ENCODE results near the gene ARHGAP15. TPM values are rescaled to one million over a fixed set of nuclear protein-coding genes. Genes with fewer than 3 reads are reported as not detected.

Gene ARHGAP15
- total and polyA plus RNA-seq, 10 donors, result 55.8 to 219 (median 130) TPM

DNA sequence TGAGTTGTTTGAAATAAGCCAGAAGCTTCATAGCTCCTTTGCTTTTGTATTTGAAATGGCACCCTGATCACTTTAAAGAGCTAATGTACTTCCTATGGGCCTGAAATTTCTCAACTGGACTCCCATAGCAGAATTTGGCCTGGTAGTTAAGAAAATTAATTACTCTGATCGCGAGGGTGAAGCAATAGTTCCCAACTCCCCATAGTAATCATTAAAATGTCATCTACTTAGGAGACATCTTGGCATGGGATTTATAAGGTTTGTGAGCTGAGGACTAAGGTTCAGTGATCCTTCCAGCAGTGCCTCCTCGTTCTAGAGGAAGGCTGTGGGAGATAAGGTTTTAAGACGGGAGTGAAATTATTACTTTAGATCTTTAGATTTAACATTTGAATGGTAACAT, 581.0 kb downstream of the ARHGAP15 start:
- no peak overlapping the region for H3K27ac ChIP-seq
- H3K27me3 ChIP-seq (replicated peaks in 1 of 7), result no peaks in the 10 kb centered on the region
- 90 to 96% (median 92%) methylated on average over 4 of the region's 4 CpGs for WGBS, 5 donors
- intact Hi-C loops (cut with DNase I; ENCODE audit: low total_unique reads), result no loop called here
- peaks cover 0 to 92% (median 15%) of the 10 kb centered on the region in 6 donors for H3K36me3 ChIP-seq
- no peak overlapping the region for H3K4me3 ChIP-seq
- H3K9me3 ChIP-seq, result peaks cover 0 to 24% (median 5%) of the 10 kb centered on the region in 8 donors
- TF ChIP-seq, protein P1, sequence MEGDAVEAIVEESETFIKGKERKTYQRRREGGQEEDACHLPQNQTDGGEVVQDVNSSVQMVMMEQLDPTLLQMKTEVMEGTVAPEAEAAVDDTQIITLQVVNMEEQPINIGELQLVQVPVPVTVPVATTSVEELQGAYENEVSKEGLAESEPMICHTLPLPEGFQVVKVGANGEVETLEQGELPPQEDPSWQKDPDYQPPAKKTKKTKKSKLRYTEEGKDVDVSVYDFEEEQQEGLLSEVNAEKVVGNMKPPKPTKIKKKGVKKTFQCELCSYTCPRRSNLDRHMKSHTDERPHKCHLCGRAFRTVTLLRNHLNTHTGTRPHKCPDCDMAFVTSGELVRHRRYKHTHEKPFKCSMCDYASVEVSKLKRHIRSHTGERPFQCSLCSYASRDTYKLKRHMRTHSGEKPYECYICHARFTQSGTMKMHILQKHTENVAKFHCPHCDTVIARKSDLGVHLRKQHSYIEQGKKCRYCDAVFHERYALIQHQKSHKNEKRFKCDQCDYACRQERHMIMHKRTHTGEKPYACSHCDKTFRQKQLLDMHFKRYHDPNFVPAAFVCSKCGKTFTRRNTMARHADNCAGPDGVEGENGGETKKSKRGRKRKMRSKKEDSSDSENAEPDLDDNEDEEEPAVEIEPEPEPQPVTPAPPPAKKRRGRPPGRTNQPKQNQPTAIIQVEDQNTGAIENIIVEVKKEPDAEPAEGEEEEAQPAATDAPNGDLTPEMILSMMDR (IDR thresholded peaks at IDR 0.05 in 8 of 11, conservative IDR thresholded peaks at IDR 0.05 in 3 of 11), result no peak
- TF ChIP-seq POLR2AphosphoS5 (IDR thresholded peaks at IDR 0.05) (no peak), POLR2A (IDR thresholded peaks at IDR 0.05) (no peak)
- H3K4me1 ChIP-seq, result peaks cover 0 to 8% (median 1%) of the 10 kb centered on the region in 6 donors
- DNase-seq, result no peak

DNA sequence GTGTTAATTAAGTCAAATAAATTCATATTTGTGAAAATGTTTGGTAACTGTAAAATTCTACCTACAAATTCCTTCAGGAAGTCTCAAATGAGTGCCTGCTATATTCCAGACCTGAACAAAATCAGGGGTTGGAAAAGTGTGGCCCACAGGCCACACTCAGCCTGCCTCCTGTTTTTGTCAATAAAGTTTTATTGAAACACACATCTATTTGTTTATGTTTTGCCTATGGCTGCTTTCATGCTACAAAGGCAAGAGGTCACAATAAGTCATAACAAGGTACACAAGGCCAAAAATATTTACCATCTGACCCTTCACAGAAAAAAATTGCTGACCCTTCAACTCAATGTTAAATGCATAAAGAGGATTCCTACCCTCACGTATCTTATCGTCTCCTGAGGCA, 581.7 kb downstream of the ARHGAP15 start:
- no peak for DNase-seq
- peaks cover 0 to 88% (median 11%) of the 10 kb centered on the region in 6 donors for H3K36me3 ChIP-seq
- no peak overlapping the region for H3K27ac ChIP-seq
- H3K4me3 ChIP-seq, result no peak overlapping the region
- H3K4me1 ChIP-seq, result peaks cover 0 to under 1% (median 0%) of the 10 kb centered on the region in 6 donors
- TF ChIP-seq POLR2A (IDR thresholded peaks at IDR 0.05) (no peak), POLR2AphosphoS5 (IDR thresholded peaks at IDR 0.05) (no peak)
- TF ChIP-seq, protein P1 (IDR thresholded peaks at IDR 0.05 in 8 of 11, conservative IDR thresholded peaks at IDR 0.05 in 3 of 11), result no peak
- WGBS, 5 donors, result 94 to 100% (median 98%) methylated on average over 2 of the region's 2 CpGs
- peaks cover 0 to 24% (median 5%) of the 10 kb centered on the region in 8 donors for H3K9me3 ChIP-seq
- H3K27me3 ChIP-seq (replicated peaks in 1 of 7), result no peaks in the 10 kb centered on the region
- intact Hi-C loops (cut with DNase I; ENCODE audit: low total_unique reads), result no loop called here

DNA sequence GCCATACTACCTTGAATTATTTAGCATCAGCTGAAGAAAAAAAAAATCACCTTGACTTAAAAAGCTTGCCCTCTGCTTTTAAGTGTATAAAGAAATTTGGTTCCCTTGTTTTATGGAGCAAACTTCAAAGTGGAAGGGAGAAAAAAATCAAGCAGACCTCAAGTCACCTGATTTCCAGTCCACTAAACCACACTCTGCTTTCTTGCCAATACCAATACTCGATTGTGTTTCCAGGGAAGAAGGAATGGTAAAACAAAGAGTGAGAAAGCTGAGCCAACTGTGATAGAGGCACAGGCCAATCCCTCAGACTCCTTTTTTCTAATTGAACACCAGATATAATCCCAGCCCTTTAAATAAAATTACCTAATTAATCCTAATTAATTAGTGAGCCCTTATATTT, 587.3 kb downstream of the ARHGAP15 start:
- Histone ChIP-seq H3K9me3 (peaks cover 0 to 5% (median 0%) of the 10 kb centered on the region in 8 donors), H3K4me1 (peaks cover 0 to 6% (median 0%) of the 10 kb centered on the region in 6 donors), H3K4me3 (no peak overlapping the region), H3K27ac (no peak overlapping the region), H3K36me3 (peaks cover 0 to 69% (median 3%) of the 10 kb centered on the region in 6 donors), H3K27me3 (replicated peaks in 1 of 7) (no peaks in the 10 kb centered on the region)
- TF ChIP-seq POLR2AphosphoS5 (IDR thresholded peaks at IDR 0.05) (no peak), POLR2A (IDR thresholded peaks at IDR 0.05) (no peak)
- TF ChIP-seq, protein P1 (IDR thresholded peaks at IDR 0.05 in 8 of 11, conservative IDR thresholded peaks at IDR 0.05 in 3 of 11), result no peak
- intact Hi-C loops (cut with DNase I; ENCODE audit: low total_unique reads), result no loop called here
- no peak for DNase-seq
- 27 to 64% (median 36%) methylated on average over 1 of the region's 1 CpG for WGBS, 5 donors

- no peaks in the 10 kb centered on the region for H3K9me3 ChIP-seq
- H3K27me3 ChIP-seq (replicated peaks in 1 of 7), result no peaks in the 10 kb centered on the region
- no peak overlapping the region for H3K4me3 ChIP-seq
- 54 to 79% (median 68%) methylated on average over 6 of the region's 6 CpGs for WGBS, 5 donors
- H3K4me1 ChIP-seq, result peaks cover 0 to 6% (median 0%) of the 10 kb centered on the region in 6 donors
- no peak overlapping the region for H3K27ac ChIP-seq
- TF ChIP-seq POLR2AphosphoS5 (IDR thresholded peaks at IDR 0.05), result no peak
- no peak for TF ChIP-seq POLR2A (IDR thresholded peaks at IDR 0.05)
- TF ChIP-seq, protein P1 (IDR thresholded peaks at IDR 0.05 in 8 of 11, conservative IDR thresholded peaks at IDR 0.05 in 3 of 11), result no peak
- H3K36me3 ChIP-seq, result peaks cover 0 to 67% (median 2%) of the 10 kb centered on the region in 6 donors
- DNase-seq, result no peak
- intact Hi-C loops (cut with DNase I; ENCODE audit: low total_unique reads), result no loop called here
These were observed 587.8 kb downstream of the ARHGAP15 start for GRCh38 chr2:143717053-143717452.

All from spleen (tissue), 11 donors.